GM23338 (cell line): Measurements from ENCODE around the gene CCAR1. TPM values are rescaled to one million over a fixed set of nuclear protein-coding genes. Genes with fewer than 3 reads are reported as not detected.
A peak's percentile ranks its signal among the peaks of the same experiment; 100 is the strongest.

Source experiments
- ATAC-seq: fragments of 200-7000 bp; cut with Tn5 transposase; 3 replicates; pipeline ENCODE4 v1.9.1; 2020
- DNase-seq: peaks from one replicate; pipeline ENCODE4 v3.0.0-alpha.2; 2015; ENCODE audit warnings: low spot score
- H2AFZ ChIP-seq: fragments of 200-600 bp; sonication (generic); 2 replicates; pipeline ENCODE4 v1.8.0; 2016; ENCODE audit warnings: antibody characterized with exemption, mild to moderate bottlenecking, moderate library complexity
- H3F3A ChIP-seq: fragments of 200-600 bp; sonication (generic); replicated peaks from 2 replicates; pipeline ENCODE4 v1.8.0; 2017; ENCODE audit warnings: antibody characterized with exemption, mixed run types, low read depth
- H3K27ac ChIP-seq: fragments of 200-600 bp; sonication (generic); 2 replicates; pipeline ENCODE4 v1.6.1; 2016; ENCODE audit warnings: low read depth
- H3K27me3 ChIP-seq: fragments of 200-600 bp; sonication (generic); 2 replicates; pipeline ENCODE4 v1.8.0; 2016; ENCODE audit warnings: mild to moderate bottlenecking, mixed run types, moderate library complexity; ENCODE audit not compliant: insufficient read depth
- H3K36me3 ChIP-seq: fragments of 200-600 bp; sonication (generic); 2 replicates; pipeline ENCODE4 v1.8.0; 2016; ENCODE audit warnings: mild to moderate bottlenecking; ENCODE audit not compliant: insufficient read depth
- H3K4me1 ChIP-seq: fragments of 200-600 bp; sonication (generic); 2 replicates; pipeline ENCODE4 v1.8.0; 2016; ENCODE audit warnings: mild to moderate bottlenecking, moderate library complexity; ENCODE audit not compliant: insufficient read depth
- H3K4me2 ChIP-seq: fragments of 200-600 bp; sonication (generic); 2 replicates; pipeline ENCODE4 v1.7.1; 2017; ENCODE audit warnings: mixed run types
- H3K4me3 ChIP-seq: fragments of 200-600 bp; sonication (generic); 2 replicates; pipeline ENCODE4 v1.6.1; 2016; ENCODE audit warnings: mixed run types
- H3K79me2 ChIP-seq: fragments of 200-600 bp; sonication (generic); replicated peaks from 2 replicates; pipeline ENCODE4 v1.8.0; 2017; ENCODE audit warnings: mild to moderate bottlenecking; ENCODE audit not compliant: insufficient read depth
- H3K9me2 ChIP-seq: fragments of 200-600 bp; sonication (generic); 2 replicates; pipeline ENCODE4 v1.8.0; 2017; ENCODE audit not compliant: insufficient read depth
- H4K20me1 ChIP-seq: fragments of 200-600 bp; sonication (generic); replicated peaks from 2 replicates; pipeline ENCODE4 v1.8.0; 2017; ENCODE audit warnings: mild to moderate bottlenecking; ENCODE audit not compliant: insufficient read depth
- H3K27ac Mint-ChIP-seq: 2 replicates; pipeline ENCODE4 v1.8.0; 2020; ENCODE audit warnings: inconsistent platforms, mild to moderate bottlenecking, moderate library complexity, mixed read lengths
- H3K27me3 Mint-ChIP-seq: 3 replicates; pipeline ENCODE4 v1.8.0; 2022; ENCODE audit warnings: low read depth, mild to moderate bottlenecking, moderate library complexity, mixed read lengths, inconsistent platforms; ENCODE audit not compliant: insufficient read depth, poor library complexity
- H3K36me3 Mint-ChIP-seq: 3 replicates; pipeline ENCODE4 v1.8.0; 2021; ENCODE audit warnings: low read depth, mild to moderate bottlenecking, inconsistent platforms, moderate library complexity, mixed read lengths
- H3K4me1 Mint-ChIP-seq: 3 replicates; pipeline ENCODE4 v1.8.0; 2020; ENCODE audit warnings: mild to moderate bottlenecking, inconsistent platforms, mixed read lengths
- H3K4me3 Mint-ChIP-seq: 3 replicates; pipeline ENCODE4 v1.8.0; 2021; ENCODE audit warnings: moderate library complexity, mild to moderate bottlenecking, inconsistent platforms, mixed read lengths
- H3K9me3 Mint-ChIP-seq: 3 replicates; pipeline ENCODE4 v1.8.0; 2020; ENCODE audit warnings: moderate library complexity, mild to moderate bottlenecking, inconsistent platforms, mixed read lengths
- CREB1 ChIP-seq: fragments of 250-450 bp; sonication (Bioruptor Pico); IDR thresholded peaks from 2 replicates; pipeline ENCODE4 v1.5.0; 2020; ENCODE audit warnings: low read depth, mild to moderate bottlenecking, moderate library complexity
- CTCF ChIP-seq, 2 experiments: fragments of 200-600 bp in 1 of 2; sonication (generic) in 1 of 2; conservative IDR thresholded peaks; 2 replicates each; pipeline versions ENCODE4 v1.5.1 to v1.6.1; 2016 to 2017; ENCODE audit warnings: antibody characterized with exemption in 2 of 2, low read depth in 2 of 2, mild to moderate bottlenecking in 2 of 2, moderate library complexity in 1 of 2
- ETS1 ChIP-seq: IDR thresholded peaks from 2 replicates; pipeline ENCODE4 v1.6.1; 2016; ENCODE audit warnings: antibody characterized with exemption
- EZH2 ChIP-seq: fragments of 200-600 bp; sonication (generic); IDR thresholded peaks from one replicate; pipeline ENCODE4 v1.8.0; 2017; ENCODE audit warnings: antibody characterized with exemption, mild to moderate bottlenecking, low read depth; ENCODE audit not compliant: unreplicated experiment
- EZH2phosphoT487 ChIP-seq: fragments of 200-600 bp; sonication (generic); IDR thresholded peaks from one replicate; pipeline ENCODE4 v1.8.1; 2018; ENCODE audit warnings: antibody characterized with exemption; ENCODE audit not compliant: unreplicated experiment
- JUNB ChIP-seq: IDR thresholded peaks from one replicate; pipeline ENCODE4 v1.6.1; 2016; ENCODE audit warnings: antibody characterized with exemption; ENCODE audit not compliant: unreplicated experiment
- POLR2AphosphoS5 ChIP-seq: IDR thresholded peaks from 2 replicates; pipeline ENCODE4 v1.6.1; 2016; ENCODE audit warnings: antibody characterized with exemption, low read depth
- REST ChIP-seq: IDR thresholded peaks from one replicate; pipeline ENCODE4 v1.6.1; 2018; ENCODE audit warnings: antibody characterized with exemption; ENCODE audit not compliant: unreplicated experiment
- STAT1 ChIP-seq: IDR thresholded peaks from one replicate; pipeline ENCODE4 v1.6.1; 2016; ENCODE audit warnings: antibody characterized with exemption; ENCODE audit not compliant: unreplicated experiment
- ZNF114 ChIP-seq: fragments of 250-450 bp; sonication (Bioruptor Pico); IDR thresholded peaks from 2 replicates; pipeline ENCODE4 v1.5.0; 2020; ENCODE audit warnings: mild to moderate bottlenecking, moderate library complexity
- ZNF462 ChIP-seq: fragments of 250-450 bp; sonication (Bioruptor Pico); IDR thresholded peaks from 2 replicates; pipeline ENCODE4 v1.5.0; 2020; ENCODE audit warnings: mild to moderate bottlenecking, moderate library complexity
- polyA plus RNA-seq: library from polyadenylated mRNA; unstranded; fragments of >200 nt; fragmentation: Nextera tagmentation; extraction: Ambion mirVana; gene quantifications from 2 replicates; pipeline ENCODE4 v1.2.1, GENCODE V29; 2016
- total RNA-seq: library from RNA; depleted of rRNA; stranded (reverse); fragments of >200 nt; shearing (Covaris generic); gene quantifications from 2 replicates; pipeline ENCODE4 v1.2.3, GENCODE V29; 2014

The CCAR1 gene
- total and polyA plus RNA-seq, 2 experiments from 2014 or later = 118 to 121 TPM

GRCh38 chr10:68781613-68782574, 60.9 kb downstream of the CCAR1 start (continued):
- no peak for TF ChIP-seq REST

- H3K79me2 ChIP-seq = no peaks in the 10 kb centered on the region; the same call in 1 of the 2 replicates
- H3K36me3 ChIP-seq = peaks cover 45% of the 10 kb centered on the region
- H3K27me3 ChIP-seq = no peaks in the 10 kb centered on the region
- Mint-ChIP-seq H3K27me3 (peaks cover 9% of the 10 kb centered on the region), H3K9me3 (no peaks in the 10 kb centered on the region), H3K36me3 (peaks cover 89% of the 10 kb centered on the region), H3K27ac (peak overlapping the region; percentile 77; the same call in 1 of the 2 replicates), H3K4me3 (no peak overlapping the region), H3K4me1 (no peaks in the 10 kb centered on the region)
- H3K4me1 ChIP-seq = no peaks in the 10 kb centered on the region
- H4K20me1 ChIP-seq = peaks cover 4% of the 10 kb centered on the region; the same call in 1 of the 2 replicates
- H3K27ac ChIP-seq = 0 out of 2 replicates have a peak overlapping the region, but pooled peaks have one; percentile 39
- H3K9me2 ChIP-seq = no peaks in the 10 kb centered on the region
- no peak overlapping the region for H3K4me3 ChIP-seq
- no peak for DNase-seq
- H2AFZ ChIP-seq = no peak overlapping the region
- no peak overlapping the region for H3K4me2 ChIP-seq
- peaks cover 29% of the 10 kb centered on the region for H3F3A ChIP-seq
- ATAC-seq = no peak
- TF ChIP-seq ETS1 (no peak), POLR2AphosphoS5 (no peak), CREB1 (no peak), JUNB (no peak), STAT1 (no peak), ZNF114 (CRISPR knock-in tag) (no peak), EZH2 (no peak), CTCF (conservative IDR thresholded peaks at IDR 0.05; ENCODE audit: low read depth in 2 of 2) (no peak), ZNF462 (CRISPR knock-in tag) (no peak), EZH2phosphoT487 (no peak)
Measured at GRCh38 chr10:68784476-68784875, 63.4 kb downstream of the CCAR1 start.
